ENCODE measurements around the gene TEX52.

TEX52 gene

DNA sequence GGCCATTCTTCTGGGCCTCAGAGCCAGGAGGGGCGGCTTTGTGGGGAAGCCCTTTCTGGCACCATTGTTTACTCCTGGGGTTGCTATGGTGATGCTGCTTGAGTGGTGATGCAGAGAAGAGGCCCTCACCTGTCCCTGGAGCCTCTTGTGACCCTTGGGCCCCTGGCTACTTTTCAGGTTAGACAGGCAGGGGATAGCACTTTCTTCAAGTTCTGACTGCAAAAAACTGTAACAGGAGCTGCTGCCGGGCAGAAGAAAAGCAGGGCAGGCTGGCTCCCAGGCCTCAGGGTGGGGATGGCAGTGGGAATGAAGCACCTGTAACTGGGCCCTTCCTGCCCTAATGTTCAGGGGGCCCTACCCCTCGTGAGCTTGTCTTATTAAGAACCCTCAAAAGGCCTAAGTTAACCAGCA, at the start of gene TEX52:
Gene TEX52 (minus strand): TSS at position 19 of the 411 bp plus-strand sequence. CDS start 13 bp downstream, at position 6.
- no peak within 1 kb of the TSS for H3K4me3 ChIP-seq (ENCODE audit: low read depth, low read length)
- TF ChIP-seq, protein P1, sequence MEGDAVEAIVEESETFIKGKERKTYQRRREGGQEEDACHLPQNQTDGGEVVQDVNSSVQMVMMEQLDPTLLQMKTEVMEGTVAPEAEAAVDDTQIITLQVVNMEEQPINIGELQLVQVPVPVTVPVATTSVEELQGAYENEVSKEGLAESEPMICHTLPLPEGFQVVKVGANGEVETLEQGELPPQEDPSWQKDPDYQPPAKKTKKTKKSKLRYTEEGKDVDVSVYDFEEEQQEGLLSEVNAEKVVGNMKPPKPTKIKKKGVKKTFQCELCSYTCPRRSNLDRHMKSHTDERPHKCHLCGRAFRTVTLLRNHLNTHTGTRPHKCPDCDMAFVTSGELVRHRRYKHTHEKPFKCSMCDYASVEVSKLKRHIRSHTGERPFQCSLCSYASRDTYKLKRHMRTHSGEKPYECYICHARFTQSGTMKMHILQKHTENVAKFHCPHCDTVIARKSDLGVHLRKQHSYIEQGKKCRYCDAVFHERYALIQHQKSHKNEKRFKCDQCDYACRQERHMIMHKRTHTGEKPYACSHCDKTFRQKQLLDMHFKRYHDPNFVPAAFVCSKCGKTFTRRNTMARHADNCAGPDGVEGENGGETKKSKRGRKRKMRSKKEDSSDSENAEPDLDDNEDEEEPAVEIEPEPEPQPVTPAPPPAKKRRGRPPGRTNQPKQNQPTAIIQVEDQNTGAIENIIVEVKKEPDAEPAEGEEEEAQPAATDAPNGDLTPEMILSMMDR (IDR thresholded peaks at IDR 0.05; ENCODE audit: low read depth, low read length): no peak
- TF ChIP-seq, protein P2, sequence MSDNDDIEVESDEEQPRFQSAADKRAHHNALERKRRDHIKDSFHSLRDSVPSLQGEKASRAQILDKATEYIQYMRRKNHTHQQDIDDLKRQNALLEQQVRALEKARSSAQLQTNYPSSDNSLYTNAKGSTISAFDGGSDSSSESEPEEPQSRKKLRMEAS (IDR thresholded peaks at IDR 0.05; ENCODE audit: low read depth, low read length): no peak
- TF ChIP-seq MYC (IDR thresholded peaks at IDR 0.05; ENCODE audit: low read depth, low read length) (no peak), POLR2A (IDR thresholded peaks at IDR 0.05; ENCODE audit: extremely low read depth, insufficient read length) (no peak)
- no peak for DNase-seq (ENCODE audit: low read depth)

DNA sequence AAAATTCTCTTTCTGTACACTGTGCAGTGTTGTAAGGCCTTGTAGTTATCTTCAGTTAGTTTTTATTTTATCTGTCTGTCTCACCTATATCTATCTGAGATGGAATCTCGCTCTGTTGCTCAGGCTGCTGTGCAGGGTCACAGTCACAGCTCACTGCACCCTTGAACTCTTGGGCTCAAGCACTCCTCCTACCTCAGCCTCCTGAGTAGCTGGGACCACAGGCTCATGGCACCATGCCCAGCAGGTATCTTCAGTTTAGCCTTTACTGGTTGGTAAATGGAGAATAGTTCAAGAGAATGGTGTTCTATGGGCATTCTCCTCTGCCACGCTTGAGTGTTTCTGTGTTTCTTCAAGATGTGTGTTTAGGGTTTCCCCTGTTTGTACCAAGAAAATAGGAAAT, 47.4 kb upstream of the TEX52 start:
- no peak overlapping the region for H3K4me3 ChIP-seq (ENCODE audit: low read depth, low read length)
- TF ChIP-seq POLR2A (IDR thresholded peaks at IDR 0.05; ENCODE audit: extremely low read depth, insufficient read length) (no peak), MYC (IDR thresholded peaks at IDR 0.05; ENCODE audit: low read depth, low read length) (no peak)
- TF ChIP-seq, protein P2 (IDR thresholded peaks at IDR 0.05; ENCODE audit: low read depth, low read length): no peak
- TF ChIP-seq, protein P1 (IDR thresholded peaks at IDR 0.05; ENCODE audit: low read depth, low read length): no peak
- no peak for DNase-seq (ENCODE audit: low read depth)

DNA sequence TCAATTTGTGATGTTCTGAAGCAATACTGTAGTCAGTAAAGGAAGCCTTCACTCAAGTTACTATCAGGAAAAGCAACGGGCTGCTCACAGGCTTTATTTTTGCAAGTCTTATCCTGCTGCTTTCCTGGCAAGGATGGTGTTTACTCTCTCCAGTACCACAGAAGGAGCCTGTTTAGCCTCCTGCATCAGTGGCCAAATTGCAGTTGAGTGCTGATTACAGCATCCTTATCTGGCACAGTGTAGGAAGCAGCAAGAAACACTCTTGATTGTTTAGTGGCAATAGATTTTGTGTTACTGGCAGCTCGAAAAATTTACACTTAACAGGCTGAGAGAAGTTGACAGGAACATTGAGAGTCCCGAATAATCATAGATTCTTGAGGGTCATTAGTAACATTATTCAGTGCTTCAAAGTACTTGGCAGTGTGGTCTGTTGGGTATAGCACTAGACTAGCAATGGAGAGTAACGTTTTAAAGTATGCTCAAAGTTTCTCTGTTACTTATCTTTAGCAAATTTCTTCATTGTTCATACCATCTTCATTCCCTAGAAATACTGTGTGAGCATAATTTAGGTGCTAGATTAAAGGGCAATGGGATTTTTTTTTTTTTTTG, 45.5 kb upstream of the TEX52 start:
- no peak for TF ChIP-seq MYC (IDR thresholded peaks at IDR 0.05; ENCODE audit: low read depth, low read length)
- no peak for DNase-seq (ENCODE audit: low read depth)
- H3K4me3 ChIP-seq (ENCODE audit: low read depth, low read length): no peak overlapping the region

DNA sequence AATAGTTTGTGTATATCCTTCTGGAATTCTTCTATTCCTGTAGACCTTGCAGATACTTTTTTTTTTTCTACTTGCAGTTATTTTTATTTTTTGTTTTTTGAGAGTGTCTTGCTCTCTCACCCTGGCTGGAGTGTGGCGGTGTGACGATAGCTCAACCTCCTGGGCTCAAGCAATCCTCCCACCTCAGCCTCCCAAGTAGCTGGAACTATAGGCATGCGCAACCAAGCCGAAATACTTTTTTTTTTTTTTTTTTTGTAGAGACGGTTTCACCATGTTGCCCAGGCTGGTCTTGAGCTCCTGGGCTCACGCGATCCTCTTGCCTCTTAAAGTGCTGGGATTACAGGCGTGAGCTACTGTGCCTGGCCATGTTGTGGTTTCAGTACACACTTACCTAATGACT, 43.8 kb upstream of the TEX52 start:
- no peak overlapping the region for H3K4me3 ChIP-seq (ENCODE audit: low read depth, low read length)
- DNase-seq (ENCODE audit: low read depth): no peak
- no peak for TF ChIP-seq MYC (IDR thresholded peaks at IDR 0.05; ENCODE audit: low read depth, low read length)
- no peak for TF ChIP-seq POLR2A (IDR thresholded peaks at IDR 0.05; ENCODE audit: extremely low read depth, insufficient read length)

DNA sequence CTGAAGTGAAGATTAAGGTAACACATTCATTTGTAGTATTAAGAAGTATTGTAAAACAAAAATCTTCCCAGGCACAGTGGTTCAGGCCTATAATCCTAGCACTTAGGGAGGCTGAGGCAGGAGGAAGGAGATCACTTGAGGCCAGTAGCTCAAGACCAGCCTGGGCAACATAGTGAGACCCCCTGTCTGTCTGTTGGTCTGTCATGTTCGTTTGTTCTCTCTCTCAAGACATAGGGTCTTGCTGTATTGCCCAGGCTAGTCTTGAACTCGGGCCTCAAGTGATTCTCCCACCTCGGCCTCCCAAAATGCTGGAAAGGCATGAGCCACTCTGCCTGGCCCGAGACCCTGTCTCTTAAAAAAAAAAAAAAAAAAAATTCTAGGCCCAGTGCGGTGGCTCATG, 40.6 kb upstream of the TEX52 start:
- TF ChIP-seq POLR2A (IDR thresholded peaks at IDR 0.05; ENCODE audit: extremely low read depth, insufficient read length): no peak
- TF ChIP-seq, protein P2 (IDR thresholded peaks at IDR 0.05; ENCODE audit: low read depth, low read length): no peak
- TF ChIP-seq MYC (IDR thresholded peaks at IDR 0.05; ENCODE audit: low read depth, low read length): no peak
- TF ChIP-seq, protein P1 (IDR thresholded peaks at IDR 0.05; ENCODE audit: low read depth, low read length): no peak
- no peak for DNase-seq (ENCODE audit: low read depth)
- no peak overlapping the region for H3K4me3 ChIP-seq (ENCODE audit: low read depth, low read length)

DNA sequence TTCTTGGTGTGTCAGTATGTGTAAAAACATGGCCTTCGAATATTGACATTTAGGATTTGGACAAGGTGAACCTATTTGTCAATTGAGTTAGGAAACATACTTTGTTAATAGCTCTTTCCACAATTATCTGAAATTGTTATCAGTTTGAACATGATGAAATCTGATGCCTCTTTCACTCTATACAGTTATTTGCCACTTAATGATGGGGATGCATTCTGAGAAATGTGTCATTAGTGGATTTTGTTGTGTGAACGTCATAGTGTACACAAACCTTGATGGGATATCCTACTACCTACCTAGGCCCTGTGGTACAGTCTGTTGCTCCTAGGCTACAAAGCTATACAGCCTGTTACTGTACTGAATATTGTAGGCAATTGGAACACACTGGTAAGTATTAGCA, 38.7 kb upstream of the TEX52 start:
- H3K4me3 ChIP-seq (ENCODE audit: low read depth, low read length): no peak overlapping the region
- DNase-seq (ENCODE audit: low read depth): no peak
- TF ChIP-seq, protein P2 (IDR thresholded peaks at IDR 0.05; ENCODE audit: low read depth, low read length): no peak
- TF ChIP-seq MYC (IDR thresholded peaks at IDR 0.05; ENCODE audit: low read depth, low read length) (no peak), POLR2A (IDR thresholded peaks at IDR 0.05; ENCODE audit: extremely low read depth, insufficient read length) (no peak)
- TF ChIP-seq, protein P1 (IDR thresholded peaks at IDR 0.05; ENCODE audit: low read depth, low read length): no peak

DNA sequence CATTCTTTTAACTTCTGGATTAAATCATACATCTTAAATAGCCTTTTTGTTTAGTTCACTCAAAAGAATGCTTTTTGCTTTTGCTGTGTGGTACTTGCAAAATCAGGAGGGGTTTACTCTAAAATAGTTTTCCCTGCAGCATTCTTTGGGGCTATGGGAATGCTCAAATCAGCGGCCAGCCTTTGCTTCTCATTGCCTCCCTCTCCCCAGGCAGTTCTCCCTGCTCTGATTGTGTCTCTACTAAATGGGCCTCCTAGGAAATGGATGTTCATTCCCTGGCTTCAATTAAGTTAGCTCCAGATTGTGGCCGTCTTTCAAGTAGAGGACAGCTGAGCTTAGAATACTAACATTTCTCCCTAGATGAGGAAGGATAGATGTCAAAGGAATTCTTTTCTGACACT, 38.2 kb upstream of the TEX52 start:
- TF ChIP-seq, protein P1 (IDR thresholded peaks at IDR 0.05; ENCODE audit: low read depth, low read length): no peak
- TF ChIP-seq MYC (IDR thresholded peaks at IDR 0.05; ENCODE audit: low read depth, low read length) (no peak), POLR2A (IDR thresholded peaks at IDR 0.05; ENCODE audit: extremely low read depth, insufficient read length) (no peak)
- TF ChIP-seq, protein P2 (IDR thresholded peaks at IDR 0.05; ENCODE audit: low read depth, low read length): no peak
- no peak overlapping the region for H3K4me3 ChIP-seq (ENCODE audit: low read depth, low read length)
- no peak for DNase-seq (ENCODE audit: low read depth)

All from NB4 (cell line).